ENCODE data around the gene ATP1A1. TPM values are rescaled to one million over a fixed set of nuclear protein-coding genes. Genes with fewer than 3 reads are reported as not detected.

ATP1A1 gene
- total RNA-seq, 1 donor from 2014 or later = 261 TPM

- H3K4me3 ChIP-seq (ENCODE audit: low read depth, low read length) = no peak overlapping the region
- no peak for DNase-seq (ENCODE audit: low read depth)
- TF ChIP-seq, protein P1, sequence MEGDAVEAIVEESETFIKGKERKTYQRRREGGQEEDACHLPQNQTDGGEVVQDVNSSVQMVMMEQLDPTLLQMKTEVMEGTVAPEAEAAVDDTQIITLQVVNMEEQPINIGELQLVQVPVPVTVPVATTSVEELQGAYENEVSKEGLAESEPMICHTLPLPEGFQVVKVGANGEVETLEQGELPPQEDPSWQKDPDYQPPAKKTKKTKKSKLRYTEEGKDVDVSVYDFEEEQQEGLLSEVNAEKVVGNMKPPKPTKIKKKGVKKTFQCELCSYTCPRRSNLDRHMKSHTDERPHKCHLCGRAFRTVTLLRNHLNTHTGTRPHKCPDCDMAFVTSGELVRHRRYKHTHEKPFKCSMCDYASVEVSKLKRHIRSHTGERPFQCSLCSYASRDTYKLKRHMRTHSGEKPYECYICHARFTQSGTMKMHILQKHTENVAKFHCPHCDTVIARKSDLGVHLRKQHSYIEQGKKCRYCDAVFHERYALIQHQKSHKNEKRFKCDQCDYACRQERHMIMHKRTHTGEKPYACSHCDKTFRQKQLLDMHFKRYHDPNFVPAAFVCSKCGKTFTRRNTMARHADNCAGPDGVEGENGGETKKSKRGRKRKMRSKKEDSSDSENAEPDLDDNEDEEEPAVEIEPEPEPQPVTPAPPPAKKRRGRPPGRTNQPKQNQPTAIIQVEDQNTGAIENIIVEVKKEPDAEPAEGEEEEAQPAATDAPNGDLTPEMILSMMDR (conservative IDR thresholded peaks at IDR 0.05; ENCODE audit: low read depth, low read length) = no peak
Measured at GRCh38 chr1:116343019-116343418, 30.0 kb upstream of the ATP1A1 start.

- no peak overlapping the region for H3K4me3 ChIP-seq (ENCODE audit: low read depth, low read length)
- TF ChIP-seq, protein P1 (conservative IDR thresholded peaks at IDR 0.05; ENCODE audit: low read depth, low read length) = no peak
Measured at GRCh38 chr1:116345011-116345410, 28.0 kb upstream of the ATP1A1 start.

DNA sequence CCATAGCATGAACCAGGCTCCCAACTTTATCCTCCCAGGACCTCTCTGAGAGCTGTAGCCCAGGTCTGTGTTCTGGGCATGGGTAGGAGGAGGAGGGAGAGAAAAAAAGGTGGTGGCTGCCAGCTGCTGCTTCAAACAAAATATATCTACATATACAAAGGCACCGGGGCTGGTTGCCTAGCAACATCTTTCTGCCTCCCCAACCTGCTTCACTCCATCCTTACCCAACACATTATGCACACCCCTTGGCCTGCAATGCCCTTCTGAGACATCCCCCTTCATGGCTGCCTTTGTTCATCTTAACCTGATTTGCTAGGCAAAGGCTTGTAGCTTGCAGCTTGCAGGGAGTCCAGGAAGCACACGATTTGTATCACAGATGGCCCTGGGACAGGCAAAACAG lies 27.2 kb upstream of the ATP1A1 start:
- H3K4me3 ChIP-seq (ENCODE audit: low read depth, low read length) = no peak overlapping the region
- TF ChIP-seq, protein P1 (conservative IDR thresholded peaks at IDR 0.05; ENCODE audit: low read depth, low read length) = no peak
- DNase-seq (ENCODE audit: low read depth) = no peak

More at GRCh38 chr1:116345011-116345410, 28.0 kb upstream of the ATP1A1 start:
- DNase-seq (ENCODE audit: low read depth) = no peak

DNA sequence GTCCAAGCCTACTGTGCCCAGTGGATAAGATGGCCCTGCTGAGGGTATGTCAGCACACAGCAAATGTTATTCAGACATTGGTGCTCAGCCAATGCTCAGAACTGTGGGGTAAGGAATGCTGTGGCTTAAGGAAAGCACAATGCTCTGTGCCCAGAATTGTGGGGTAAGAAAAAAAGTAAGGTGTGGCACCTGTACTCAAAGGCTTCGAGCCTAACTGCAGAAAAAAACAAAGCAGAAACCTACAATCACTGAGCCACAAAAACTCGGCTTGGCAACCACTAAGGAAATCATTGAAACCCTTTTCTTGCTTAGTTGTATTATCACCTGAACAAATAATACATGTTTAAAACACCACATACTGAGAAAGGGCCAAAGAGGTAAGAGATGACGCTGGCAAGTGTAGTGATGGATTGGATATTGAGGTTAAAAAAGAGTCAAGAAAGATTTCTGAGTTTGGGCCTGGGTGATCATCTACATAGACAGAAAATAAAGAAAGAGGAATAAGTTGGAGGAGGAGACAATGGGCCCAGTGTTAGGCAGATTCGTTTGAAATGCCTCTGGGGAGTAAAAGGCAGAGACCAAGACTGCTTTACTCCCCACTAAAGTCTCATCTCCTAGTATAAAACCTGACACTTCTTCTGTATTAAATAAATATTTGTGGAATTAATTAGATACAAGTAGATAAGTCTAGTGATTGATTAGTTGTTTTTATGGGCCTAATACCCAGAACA lies 25.9 kb upstream of the ATP1A1 start:
- no peak overlapping the region for H3K4me3 ChIP-seq (ENCODE audit: low read depth, low read length)
- TF ChIP-seq, protein P1 (conservative IDR thresholded peaks at IDR 0.05; ENCODE audit: low read depth, low read length) = no peak
- no peak for DNase-seq (ENCODE audit: low read depth)

DNA sequence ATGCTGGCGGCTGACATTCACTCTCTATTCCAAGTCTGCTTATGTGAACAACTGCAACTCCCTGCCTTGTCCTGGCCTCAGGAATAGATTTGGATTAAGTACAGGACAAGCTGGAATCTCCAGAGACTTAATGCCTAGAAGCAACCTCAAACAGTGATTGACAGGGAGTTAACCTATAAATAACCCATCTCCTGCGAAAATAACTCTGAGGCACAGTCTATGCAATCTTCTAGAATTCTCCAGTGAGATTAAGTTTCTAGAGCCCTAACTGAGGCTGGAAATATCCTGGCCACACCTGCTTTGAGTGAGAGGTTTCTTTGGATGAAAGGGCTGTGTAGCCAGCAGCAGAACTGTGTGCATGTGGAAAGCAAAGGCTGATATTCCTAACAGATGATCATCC lies 25.3 kb upstream of the ATP1A1 start:
- TF ChIP-seq, protein P1 (conservative IDR thresholded peaks at IDR 0.05; ENCODE audit: low read depth, low read length) = no peak
- H3K4me3 ChIP-seq (ENCODE audit: low read depth, low read length) = no peak overlapping the region
- no peak for DNase-seq (ENCODE audit: low read depth)

GRCh38 chr1:116350097-116350645 lies 22.9 kb upstream of the ATP1A1 start:
- no peak overlapping the region for H3K4me3 ChIP-seq (ENCODE audit: low read depth, low read length)
- TF ChIP-seq, protein P1 (conservative IDR thresholded peaks at IDR 0.05; ENCODE audit: low read depth, low read length) = no peak
- DNase-seq (ENCODE audit: low read depth) = no peak

GRCh38 chr1:116351914-116352313 lies 21.1 kb upstream of the ATP1A1 start:
- no peak for DNase-seq (ENCODE audit: low read depth)
- TF ChIP-seq, protein P1 (conservative IDR thresholded peaks at IDR 0.05; ENCODE audit: low read depth, low read length) = no peak

More at GRCh38 chr1:116351914-116352313, 21.1 kb upstream of the ATP1A1 start:
- no peak overlapping the region for H3K4me3 ChIP-seq (ENCODE audit: low read depth, low read length)

Measured in epithelial cell of proximal tubule (primary cell).